Islet precursor cell (in vitro differentiated cells): ENCODE measurements around the gene TMEM151B.

Source experiments
- DNase-seq: peaks from one replicate; pipeline ENCODE4 v3.0.0-alpha.2; 2018

TMEM151B gene

GRCh38 chr6:44233567-44234100 is 36.6 kb upstream of the TMEM151B start:
- no peak for DNase-seq

GRCh38 chr6:44234101-44235025 is 35.9 kb upstream of the TMEM151B start:
- peak; percentile 94 for DNase-seq

- no peak for DNase-seq
These were observed 35.0 kb upstream of the TMEM151B start for GRCh38 chr6:44235269-44235668.

- no peak for DNase-seq
These were observed 34.2 kb upstream of the TMEM151B start for GRCh38 chr6:44235891-44236516.

GRCh38 chr6:44237021-44237812 is 33.0 kb upstream of the TMEM151B start:
- peak; percentile 93 for DNase-seq

- DNase-seq, result peak; percentile 84
These were observed 32.3 kb upstream of the TMEM151B start for GRCh38 chr6:44237813-44238433.

- DNase-seq, result peak; percentile 38
These were observed 31.4 kb upstream of the TMEM151B start for GRCh38 chr6:44238687-44239350.

- no peak for DNase-seq
These were observed 26.9 kb upstream of the TMEM151B start for GRCh38 chr6:44243345-44243744.

GRCh38 chr6:44245391-44245911 is 24.8 kb upstream of the TMEM151B start:
- DNase-seq, result peak; percentile 40

GRCh38 chr6:44245912-44246662 is 24.2 kb upstream of the TMEM151B start:
- DNase-seq, result peak; percentile 98

GRCh38 chr6:44246663-44247337 is 23.4 kb upstream of the TMEM151B start, which contains the start of gene HSP90AB1:
Gene HSP90AB1, plus strand, starts transcription at chr6:44247101. Its CDS starts 1,529 bp downstream, at chr6:44248630.
- DNase-seq, result peak; percentile 99

GRCh38 chr6:44247338-44248302 is 22.6 kb upstream of the TMEM151B start:
- DNase-seq, result peak; percentile 65

GRCh38 chr6:44248579-44248978 is 21.7 kb upstream of the TMEM151B start:
- DNase-seq, result no peak

- DNase-seq, result no peak
These were observed 21.0 kb upstream of the TMEM151B start for GRCh38 chr6:44249082-44249748.

GRCh38 chr6:44250067-44250717 is 20.1 kb upstream of the TMEM151B start:
- no peak for DNase-seq

- DNase-seq, result no peak
These were observed 19.5 kb upstream of the TMEM151B start for GRCh38 chr6:44250718-44251123.

GRCh38 chr6:44251576-44252524 is 18.4 kb upstream of the TMEM151B start:
- no peak for DNase-seq
